H9 (cell line): ENCODE data around the gene LRCH4. TPM values are rescaled to one million over a fixed set of nuclear protein-coding genes. Genes with fewer than 3 reads are reported as not detected.
A peak's percentile ranks its signal among the peaks of the same experiment; 100 is the strongest.

Experiments
- DNase-seq: peaks from one replicate; pipeline ENCODE4 v3.0.0-alpha.2; 2017
- H2AFZ ChIP-seq: one replicate; pipeline ENCODE4 v1.6.1; 2013; ENCODE audit warnings: mild to moderate bottlenecking, low read length, control low read depth, moderate library complexity
- H2AK5ac ChIP-seq: 2 replicates; pipeline ENCODE4 v1.6.1; 2013; ENCODE audit warnings: low read length, control low read depth, mixed read lengths; ENCODE audit not compliant: insufficient read length
- H2BK120ac ChIP-seq: one replicate; pipeline ENCODE4 v1.6.1; 2013; ENCODE audit warnings: low read depth, mild to moderate bottlenecking, low read length, control low read depth, inconsistent platforms; ENCODE audit not compliant: poor library complexity, severe bottlenecking
- H2BK12ac ChIP-seq: 2 replicates; pipeline ENCODE4 v1.6.1; 2013; ENCODE audit warnings: low read length, control low read depth, mixed read lengths, low read depth; ENCODE audit not compliant: insufficient read length
- H2BK15ac ChIP-seq: 2 replicates; pipeline ENCODE4 v1.6.1; 2013; ENCODE audit warnings: low read depth, low read length, control low read depth
- H2BK20ac ChIP-seq: one replicate; pipeline ENCODE4 v1.6.1; 2013; ENCODE audit warnings: low read depth, mild to moderate bottlenecking, low read length, control low read depth, inconsistent platforms; ENCODE audit not compliant: poor library complexity, severe bottlenecking
- H2BK5ac ChIP-seq: 2 replicates; pipeline ENCODE4 v1.6.1; 2013; ENCODE audit warnings: low read length, control low read depth, mixed read lengths; ENCODE audit not compliant: insufficient read length
- H3K14ac ChIP-seq: 2 replicates; pipeline ENCODE4 v1.6.1; 2013; ENCODE audit warnings: low read length, control low read depth; ENCODE audit not compliant: insufficient read depth
- H3K18ac ChIP-seq: 2 replicates; pipeline ENCODE4 v1.6.1; 2013; ENCODE audit warnings: low read depth, mild to moderate bottlenecking, mixed read lengths, low read length, control low read depth; ENCODE audit not compliant: insufficient read length
- H3K23ac ChIP-seq: 2 replicates; pipeline ENCODE4 v1.6.1; 2013; ENCODE audit warnings: low read length, control low read depth, mixed read lengths, low read depth; ENCODE audit not compliant: insufficient read length
- H3K23me2 ChIP-seq: 2 replicates; pipeline ENCODE4 v1.6.1; 2013; ENCODE audit warnings: low read depth, mild to moderate bottlenecking, mixed read lengths, low read length, control low read depth; ENCODE audit not compliant: insufficient read length, poor library complexity, severe bottlenecking
- H3K27ac ChIP-seq: 2 replicates; pipeline ENCODE4 v1.5.1; 2013; ENCODE audit warnings: low read length, control low read depth, mixed read lengths, low read depth; ENCODE audit not compliant: insufficient read length
- H3K27me3 ChIP-seq: 2 replicates; pipeline ENCODE4 v1.6.1; 2013; ENCODE audit warnings: low read length, control low read depth, inconsistent platforms; ENCODE audit not compliant: insufficient read depth
- H3K4ac ChIP-seq: 2 replicates; pipeline ENCODE4 v1.6.1; 2013; ENCODE audit warnings: low read depth, mild to moderate bottlenecking, control low read depth, inconsistent platforms, low read length, moderate library complexity
- H3K4me1 ChIP-seq: 2 replicates; pipeline ENCODE4 v1.6.1; 2013; ENCODE audit warnings: low read length, control low read depth, inconsistent platforms; ENCODE audit not compliant: insufficient read depth
- H3K4me2 ChIP-seq: 2 replicates; pipeline ENCODE4 v1.6.1; 2013; ENCODE audit warnings: low read length, control low read depth, mixed read lengths; ENCODE audit not compliant: insufficient read length, insufficient read depth
- H3K56ac ChIP-seq: 2 replicates; pipeline ENCODE4 v1.6.1; 2013; ENCODE audit warnings: low read depth, mild to moderate bottlenecking, mixed read lengths, low read length, control low read depth; ENCODE audit not compliant: insufficient read length
- H3K79me1 ChIP-seq: 2 replicates; pipeline ENCODE4 v1.6.1; 2013; ENCODE audit warnings: low read depth, mild to moderate bottlenecking, moderate library complexity, low read length, control low read depth, inconsistent platforms; ENCODE audit not compliant: insufficient read depth, poor library complexity, severe bottlenecking
- H3K79me2 ChIP-seq: 2 replicates; pipeline ENCODE4 v1.6.1; 2013; ENCODE audit warnings: low read length, control low read depth, inconsistent platforms; ENCODE audit not compliant: insufficient read depth
- H3K9ac ChIP-seq: 2 replicates; pipeline ENCODE4 v1.6.1; 2013; ENCODE audit warnings: low read length, control low read depth, mixed read lengths; ENCODE audit not compliant: insufficient read length; ENCODE audit errors: extremely low read depth
- H3K9me3 ChIP-seq: one replicate; pipeline ENCODE4 v1.6.1; 2013; ENCODE audit warnings: low read depth, low read length, inconsistent platforms; ENCODE audit not compliant: control insufficient read depth
- H3T11ph ChIP-seq: one replicate; pipeline ENCODE4 v1.6.1; 2013; ENCODE audit warnings: mild to moderate bottlenecking, low read length, control low read depth, inconsistent platforms
- H4K20me1 ChIP-seq: one replicate; pipeline ENCODE4 v1.6.1; 2013; ENCODE audit not compliant: control insufficient read depth, insufficient read length, insufficient read depth
- H4K5ac ChIP-seq: 2 replicates; pipeline ENCODE4 v1.6.1; 2013; ENCODE audit warnings: low read depth, mild to moderate bottlenecking, mixed read lengths, low read length, control low read depth; ENCODE audit not compliant: insufficient read length
- H4K8ac ChIP-seq: replicated peaks from 2 replicates; pipeline ENCODE4 v1.6.1; 2013; ENCODE audit warnings: low read length, control low read depth, mixed read lengths, low read depth; ENCODE audit not compliant: insufficient read length
- H4K91ac ChIP-seq: 2 replicates; pipeline ENCODE4 v1.6.1; 2013; ENCODE audit warnings: low read depth, mild to moderate bottlenecking, moderate library complexity, mixed read lengths, low read length, control low read depth; ENCODE audit not compliant: insufficient read length
- H3K27ac Mint-ChIP-seq, 3 experiments: 2 replicates in 2 of 3; 3 replicates in 1 of 3; pipeline ENCODE4 v1.8.0; 2020 to 2021; ENCODE audit warnings: mixed read lengths in 3 of 3, mild to moderate bottlenecking in 1 of 3, moderate library complexity in 1 of 3
- H3K27me3 Mint-ChIP-seq: 2 replicates; pipeline ENCODE4 v1.8.0; 2021; ENCODE audit warnings: low read depth, mild to moderate bottlenecking, moderate library complexity, mixed read lengths
- H3K36me3 Mint-ChIP-seq, 3 experiments: 2 replicates in 2 of 3; 3 replicates in 1 of 3; pipeline ENCODE4 v1.8.0; 2020 to 2021; ENCODE audit warnings: low read depth in 3 of 3, mixed read lengths in 3 of 3; ENCODE audit not compliant: insufficient read depth in 1 of 3
- H3K4me1 Mint-ChIP-seq, 2 experiments: 2 replicates each; pipeline ENCODE4 v1.8.0; 2020; ENCODE audit warnings: mixed read lengths in 2 of 2
- H3K4me3 Mint-ChIP-seq, 2 experiments: 2 replicates in 1 of 2; 3 replicates in 1 of 2; pipeline ENCODE4 v1.8.0; 2020 to 2021; ENCODE audit warnings: mild to moderate bottlenecking in 2 of 2, mixed read lengths in 2 of 2, moderate library complexity in 1 of 2
- H3K9me3 Mint-ChIP-seq, 2 experiments: 2 replicates in 1 of 2; 3 replicates in 1 of 2; pipeline ENCODE4 v1.8.0; 2020; ENCODE audit warnings: mild to moderate bottlenecking in 2 of 2, mixed read lengths in 2 of 2, moderate library complexity in 1 of 2
- CTCF ChIP-seq: fragments of 200-600 bp; sonication (generic); conservative IDR thresholded peaks from 3 replicates; pipeline ENCODE4 v1.8.0; 2021; ENCODE audit warnings: antibody characterized with exemption, mild to moderate bottlenecking
- WGBS: extraction: QIAGEN DNeasy Blood & Tissue Kit; methylation state at CpG from one replicate; pipeline ENCODE4 v1.1.7; 2013; ENCODE audit warnings: missing lambda C conversion rate, low lambda C conversion rate, mixed read lengths; ENCODE audit not compliant: insufficient read length; ENCODE audit errors: extremely low coverage; 5-methylcytosine and 5-hydroxymethylcytosine counted together
- total RNA-seq: library from RNA; stranded (reverse); gene quantifications from 2 replicates; pipeline ENCODE4 v1.2.1, GENCODE V29; 2021

The LRCH4 gene
- total RNA-seq, 1 experiment from 2014 or later, result 39.1 TPM

GRCh38 chr7:100588438-100588837, 2.5 kb upstream of the LRCH4 start:
- H2AK5ac ChIP-seq, result no peak overlapping the region
- Mint-ChIP-seq H3K4me1 (peaks cover 33 to 39% of the 10 kb centered on the region in 2 experiments), H3K27me3 (peaks cover 36% of the 10 kb centered on the region), H3K9me3 (no peaks in the 10 kb centered on the region), H3K36me3 (peaks cover 0 to 9% (median 5%) of the 10 kb centered on the region in 3 experiments; a peak in 2 of 7 replicates), H3K27ac (no peak overlapping the region; a peak in 1 of 7 replicates), H3K4me3 (peak overlapping the region; percentile 90 to 98)
- peaks cover 8% of the 10 kb centered on the region for H3K23me2 ChIP-seq
- H4K91ac ChIP-seq, result no peak overlapping the region
- no peaks in the 10 kb centered on the region for H3K79me1 ChIP-seq
- H3K56ac ChIP-seq, result no peak overlapping the region
- H3K4ac ChIP-seq, result no peak overlapping the region
- no peak overlapping the region for H3K27ac ChIP-seq
- H2AFZ ChIP-seq, result no peak overlapping the region
- H3K27me3 ChIP-seq, result no peaks in the 10 kb centered on the region
- H4K8ac ChIP-seq, result no peak overlapping the region
- no peak for DNase-seq
- H2BK12ac ChIP-seq, result no peak overlapping the region
- no peaks in the 10 kb centered on the region for H3K9me3 ChIP-seq
- no peak overlapping the region for H2BK5ac ChIP-seq
- no peak overlapping the region for H4K5ac ChIP-seq
- H3K18ac ChIP-seq, result no peak overlapping the region
- no peak overlapping the region for H3K23ac ChIP-seq
- H2BK120ac ChIP-seq, result no peak overlapping the region
- H3K79me2 ChIP-seq, result no peaks in the 10 kb centered on the region
- no peaks in the 10 kb centered on the region for H4K20me1 ChIP-seq
- no CpG with 5 or more reads among the region's 1 CpG for WGBS
- no peak overlapping the region for H3K14ac ChIP-seq
- no peak overlapping the region for H2BK20ac ChIP-seq
- H3K4me2 ChIP-seq, result no peak overlapping the region
- no peak overlapping the region for H2BK15ac ChIP-seq
- no peak overlapping the region for H3K9ac ChIP-seq
- no peak overlapping the region for H3T11ph ChIP-seq
- TF ChIP-seq CTCF, result peak; percentile 18; the same call in 1 of the 3 replicates
- H3K4me1 ChIP-seq, result peaks cover 7% of the 10 kb centered on the region; the same call in 1 of the 2 replicates
